H1 (cell line): ENCODE measurements around the gene PTX4. TPM values are rescaled to one million over a fixed set of nuclear protein-coding genes. Genes with fewer than 3 reads are reported as not detected.

Experiments used
- CTCF ChIA-PET: fragments of 300-600 bp; sonication (Branson Sonifier 250); formaldehyde crosslinking; loops from one replicate; lab custom pipeline; 2021; ENCODE audit not compliant: partially characterized antibody; lab: Charles Lee
- POLR2A ChIA-PET: fragments of 300-600 bp; sonication (Branson Sonifier 250); formaldehyde crosslinking; loops from one replicate; lab custom pipeline; 2021; ENCODE audit warnings: inconsistent platforms; ENCODE audit not compliant: partially characterized antibody; lab: Charles Lee
- DNase-seq, 2 experiments: peaks; one replicate each; pipeline versions ENCODE4 v3.0.0 to v3.0.0-alpha.2; 2010 to 2022; ENCODE audit warnings: low spot score in 2 of 2, low read depth in 1 of 2, mixed read lengths in 1 of 2
- FAIRE-seq: peaks from 2 replicates; lab custom pipeline; 2011; peaks lifted over from hg19 to GRCh38; lab: Jason Lieb, UNC
- H2AFZ ChIP-seq: 2 replicates; pipeline ENCODE4 v1.8.1; 2012; ENCODE audit warnings: low read length, inconsistent platforms
- H2AK5ac ChIP-seq: 2 replicates; pipeline ENCODE4 v1.6.1; 2013; ENCODE audit warnings: low read depth, low read length
- H2BK120ac ChIP-seq: replicated peaks from 2 replicates; pipeline ENCODE3; 2013; ENCODE audit warnings: low read depth, low read length, inconsistent platforms
- H2BK12ac ChIP-seq: 2 replicates; pipeline ENCODE4 v1.6.1; 2013; ENCODE audit warnings: low read depth, low read length
- H2BK15ac ChIP-seq: 2 replicates; pipeline ENCODE4 v1.6.1; 2013; ENCODE audit warnings: low read length
- H2BK20ac ChIP-seq: 2 replicates; pipeline ENCODE4 v1.6.1; 2013; ENCODE audit warnings: low read length
- H2BK5ac ChIP-seq: 2 replicates; pipeline ENCODE4 v1.6.1; 2013; ENCODE audit warnings: low read depth, low read length
- H3K14ac ChIP-seq: 2 replicates; pipeline ENCODE4 v1.6.1; 2013; ENCODE audit warnings: inconsistent platforms; ENCODE audit not compliant: insufficient read length
- H3K18ac ChIP-seq: 2 replicates; pipeline ENCODE4 v1.6.1; 2013; ENCODE audit warnings: low read length; ENCODE audit errors: extremely low read depth
- H3K23ac ChIP-seq: 2 replicates; pipeline ENCODE4 v1.6.1; 2013; ENCODE audit warnings: inconsistent platforms; ENCODE audit not compliant: insufficient read length
- H3K23me2 ChIP-seq: 2 replicates; pipeline ENCODE4 v1.6.1; 2013; ENCODE audit warnings: low read depth, low read length
- H3K27ac ChIP-seq: 2 replicates; pipeline ENCODE4 v1.6.1; 2011; ENCODE audit warnings: low read depth, low read length, inconsistent platforms
- H3K27me3 ChIP-seq, 4 experiments: replicated peaks in 1 of 4; 1 replicate in 1 of 4; 2 replicates in 3 of 4; pipeline versions ENCODE4 v1.6.1 to v1.8.1; 2011 to 2013; ENCODE audit warnings: low read length in 3 of 4, mild to moderate bottlenecking in 3 of 4, inconsistent platforms in 2 of 4, mixed read lengths in 2 of 4, moderate library complexity in 1 of 4; ENCODE audit not compliant: control insufficient read depth in 3 of 4, insufficient read depth in 3 of 4; ENCODE audit errors: extremely low read depth in 1 of 4
- H3K36me3 ChIP-seq, 4 experiments: 2 replicates each; pipeline versions ENCODE4 v1.6.1 to v1.8.1; 2011 to 2013; ENCODE audit warnings: mild to moderate bottlenecking in 4 of 4, low read length in 3 of 4, moderate library complexity in 2 of 4, control low read depth in 1 of 4, inconsistent platforms in 1 of 4; ENCODE audit not compliant: insufficient read depth in 4 of 4, control insufficient read depth in 2 of 4
- H3K4ac ChIP-seq: replicated peaks from 2 replicates; pipeline ENCODE3; 2013; ENCODE audit warnings: low read length, low read depth, mixed read lengths, inconsistent platforms; ENCODE audit not compliant: insufficient read length
- H3K4me1 ChIP-seq, 4 experiments: replicated peaks in 1 of 4; 1 replicate in 1 of 4; 2 replicates in 3 of 4; pipeline versions ENCODE4 v1.6.1 to v1.8.1; 2011 to 2013; ENCODE audit warnings: low read length in 3 of 4, inconsistent platforms in 2 of 4, mixed read lengths in 1 of 4; ENCODE audit not compliant: insufficient read depth in 4 of 4, control insufficient read depth in 3 of 4
- H3K4me2 ChIP-seq, 2 experiments: 2 replicates each; pipeline versions ENCODE4 v1.6.1 to v1.8.1; 2011 to 2013; ENCODE audit warnings: low read depth in 2 of 2, low read length in 2 of 2, control low read depth in 1 of 2, inconsistent platforms in 1 of 2, mild to moderate bottlenecking in 1 of 2; ENCODE audit not compliant: insufficient read depth in 1 of 2
- H3K4me3 ChIP-seq, 4 experiments: fragments of 200-600, 300-600 bp in 1 of 4; sonication (generic), shearing (Covaris generic), sonication (Bioruptor Twin) in 1 of 4; 2 replicates each; pipeline versions ENCODE4 v1.5.1 to v1.8.1; 2011 to 2016; ENCODE audit warnings: low read length in 4 of 4, low read depth in 3 of 4, control low read depth in 2 of 4, inconsistent platforms in 2 of 4, mild to moderate bottlenecking in 2 of 4, mixed read lengths in 1 of 4, moderate library complexity in 1 of 4; ENCODE audit not compliant: insufficient read depth in 2 of 4; ENCODE audit errors: extremely low read depth in 1 of 4
- H3K56ac ChIP-seq: replicated peaks from 2 replicates; pipeline ENCODE3; 2013; ENCODE audit warnings: low read depth, mild to moderate bottlenecking, mixed read lengths, low read length, inconsistent platforms; ENCODE audit not compliant: insufficient read length
- H3K79me1 ChIP-seq: 2 replicates; pipeline ENCODE4 v1.6.1; 2013; ENCODE audit warnings: low read depth, low read length, control low read depth
- H3K79me2 ChIP-seq, 2 experiments: 2 replicates each; pipeline versions ENCODE4 v1.6.1 to v1.8.1; 2012 to 2013; ENCODE audit warnings: low read length in 2 of 2, mild to moderate bottlenecking in 2 of 2, inconsistent platforms in 1 of 2; ENCODE audit not compliant: insufficient read depth in 2 of 2, control insufficient read depth in 1 of 2
- H3K9ac ChIP-seq, 4 experiments: replicated peaks in 1 of 4; 1 replicate in 1 of 4; 2 replicates in 3 of 4; pipeline versions ENCODE4 v1.6.1 to v1.8.1; 2011 to 2013; ENCODE audit warnings: low read depth in 3 of 4, low read length in 3 of 4, control low read depth in 2 of 4, mild to moderate bottlenecking in 2 of 4, moderate library complexity in 2 of 4, inconsistent platforms in 1 of 4; ENCODE audit errors: extremely low read depth in 1 of 4
- H3K9me3 ChIP-seq, 2 experiments: 2 replicates each; pipeline versions ENCODE4 v1.6.1 to v1.8.1; 2012 to 2013; ENCODE audit warnings: mild to moderate bottlenecking in 2 of 2, moderate library complexity in 2 of 2, control low read depth in 1 of 2, inconsistent platforms in 1 of 2, low read depth in 1 of 2, low read length in 1 of 2, mixed read lengths in 1 of 2; ENCODE audit not compliant: insufficient read depth in 2 of 2
- H4K20me1 ChIP-seq, 2 experiments: replicated peaks in 1 of 2; 2 replicates each; pipeline versions ENCODE3 to v1.8.1; 2011 to 2013; ENCODE audit warnings: inconsistent platforms in 2 of 2, low read length in 2 of 2, mild to moderate bottlenecking in 1 of 2; ENCODE audit not compliant: insufficient read depth in 2 of 2, control insufficient read depth in 1 of 2
- H4K5ac ChIP-seq: 2 replicates; pipeline ENCODE4 v1.6.1; 2013; ENCODE audit warnings: low read length, low read depth, mixed read lengths, inconsistent platforms; ENCODE audit not compliant: insufficient read length
- H4K8ac ChIP-seq: 2 replicates; pipeline ENCODE4 v1.8.0; 2013; ENCODE audit warnings: mild to moderate bottlenecking, moderate library complexity, low read length, inconsistent platforms; ENCODE audit not compliant: insufficient read depth; ENCODE audit errors: extremely low read depth
- H4K91ac ChIP-seq: replicated peaks from 2 replicates; pipeline ENCODE3; 2013; ENCODE audit warnings: low read length, mixed read lengths, inconsistent platforms; ENCODE audit not compliant: insufficient read length
- ATF2 ChIP-seq: IDR thresholded peaks from 2 replicates; pipeline ENCODE4 v1.6.1; 2012; ENCODE audit warnings: low read length, inconsistent platforms
- ATF3 ChIP-seq: IDR thresholded peaks from 2 replicates; pipeline ENCODE4 v1.6.1; 2011; ENCODE audit warnings: low read depth, mild to moderate bottlenecking, low read length; ENCODE audit not compliant: insufficient read depth
- POU5F1 ChIP-seq: IDR thresholded peaks from 2 replicates; pipeline ENCODE4 v1.6.1; 2011; ENCODE audit warnings: low read depth, mild to moderate bottlenecking, low read length, moderate library complexity
- SUZ12 ChIP-seq: fragments of 200-600 bp; sonication (generic); IDR thresholded peaks from 2 replicates; pipeline ENCODE4 v1.6.1; 2012; ENCODE audit warnings: mild to moderate bottlenecking, inconsistent platforms, low read length, moderate library complexity, mixed read lengths
- TBP ChIP-seq: IDR thresholded peaks from 2 replicates; pipeline ENCODE4 v1.6.1; 2011; ENCODE audit warnings: low read depth, low read length, improper control_type of control experiment
- TEAD4 ChIP-seq: IDR thresholded peaks from 2 replicates; pipeline ENCODE4 v1.6.1; 2012; ENCODE audit warnings: low read depth, low read length, inconsistent platforms, mixed read lengths
- WGBS, 2 experiments: shearing (Covaris generic) in 1 of 2; methylation state at CpG; one replicate each; pipeline versions ENCODE4 v1.1.6 to v1.1.7; 2013 to 2015; ENCODE audit warnings: low lambda C conversion rate in 2 of 2, mixed read lengths in 2 of 2, inconsistent platforms in 1 of 2, low coverage in 1 of 2, missing lambda C conversion rate in 1 of 2; ENCODE audit not compliant: insufficient replicate concordance in 2 of 2, insufficient coverage in 1 of 2, insufficient read length in 1 of 2; ENCODE audit errors: extremely low coverage in 1 of 2, missing lambda C conversion rate in 1 of 2; 5-methylcytosine and 5-hydroxymethylcytosine counted together
- polyA plus RNA-seq, 7 experiments: library from polyadenylated mRNA; depleted of rRNA in 3 of 7; stranded (reverse) in 5 of 7; unstranded in 2 of 7; fragments of >200 nt in 5 of 7; fragments of 200-250 nt in 2 of 7; gene quantifications; 1 replicate in 5 of 7; 2 replicates in 1 of 7; 4 replicates in 1 of 7; pipeline versions ENCODE4 v1.2.1 to v1.2.3, GENCODE V29; 2011 to 2013; ENCODE audit warnings: missing spikeins in 2 of 7, mixed read lengths in 2 of 7
- total RNA-seq: library from RNA; stranded (reverse); fragmentation: NEBNext Ultra II Directional; extraction: Animal tissue kit (Norgen Biotek cat#: 25700); gene quantifications from 2 replicates; pipeline ENCODE4 v1.2.1, GENCODE V29; 2021
- TF ChIP-seq, protein P1 (sequence below), 3 experiments: IDR thresholded peaks; 1 replicate in 2 of 3; 2 replicates in 1 of 3; pipeline versions ENCODE4 v1.5.1 to v1.6.1; 2011; ENCODE audit warnings: low read length in 3 of 3, mild to moderate bottlenecking in 3 of 3, inconsistent platforms in 2 of 3, low read depth in 1 of 3, moderate library complexity in 1 of 3; ENCODE audit not compliant: insufficient read depth in 1 of 3; ENCODE audit errors: control extremely low read depth in 1 of 3

PTX4 gene
- total and polyA plus RNA-seq, 2 of the 8 experiments (the other 6 are each of a cell fraction or from before 2014, with no cell fraction given): not detected

DNA sequence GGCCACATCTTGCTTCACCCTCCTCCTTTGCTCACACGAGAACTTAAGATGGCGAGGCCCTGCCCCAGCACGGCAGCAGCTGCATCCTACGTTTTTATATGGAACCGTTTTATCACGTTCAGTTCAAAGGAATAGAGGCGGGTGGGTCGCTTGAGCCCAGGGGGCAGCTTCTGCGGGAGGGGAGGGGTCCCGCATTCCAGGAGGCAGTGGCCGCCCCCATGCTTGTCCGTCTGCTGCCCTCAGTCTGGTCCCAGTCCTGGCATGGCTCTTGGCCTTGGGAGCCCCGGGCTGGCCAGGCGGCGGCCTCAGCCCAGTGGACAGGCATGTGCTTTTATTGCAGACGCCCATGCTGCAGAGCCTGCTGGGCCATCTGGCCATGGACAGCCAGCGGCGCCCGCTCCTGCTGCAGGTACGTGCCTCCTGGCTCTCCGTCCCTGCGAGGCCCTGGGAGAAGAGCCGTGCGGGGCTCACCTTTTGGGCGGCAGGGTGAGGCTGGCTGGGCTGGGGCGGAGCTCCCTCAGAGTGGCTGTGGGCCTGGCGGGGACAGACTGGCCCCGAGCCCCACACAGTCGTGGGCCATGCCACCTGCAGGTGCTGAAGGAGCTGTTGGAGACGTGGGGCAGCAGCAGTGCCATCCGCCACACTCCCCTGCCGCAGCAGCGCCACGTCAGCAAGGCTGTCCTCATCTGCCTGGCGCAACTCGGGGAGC, 11.2 kb upstream of the PTX4 start:
- Histone ChIP-seq H2AFZ (no peak overlapping the region), H3K14ac (no peak overlapping the region), H4K20me1 (peaks cover 2 to 7% of the 10 kb centered on the region in 2 experiments), H4K8ac (no peak overlapping the region), H3K9me3 (no peaks in the 10 kb centered on the region), H3K23ac (no peak overlapping the region), H3K23me2 (no peaks in the 10 kb centered on the region), H2BK120ac (no peak overlapping the region), H3K27ac (no peak overlapping the region), H3K27me3 (no peaks in the 10 kb centered on the region), H3K4me2 (no peak overlapping the region), H3K4ac (no peak overlapping the region), H3K4me1 (no peaks in the 10 kb centered on the region), H4K91ac (no peak overlapping the region), H2BK12ac (no peak overlapping the region), H2BK15ac (no peak overlapping the region), H3K36me3 (peaks cover 14 to 77% (median 35%) of the 10 kb centered on the region in 4 experiments), H3K4me3 (no peak overlapping the region), H3K79me1 (no peaks in the 10 kb centered on the region; the same call in 1 of the 2 replicates), H3K18ac (no peak overlapping the region), H4K5ac (no peak overlapping the region), H2BK5ac (no peak overlapping the region), H2AK5ac (no peak overlapping the region), H3K9ac (no peak overlapping the region), H3K79me2 (peaks cover 0 to 1% of the 10 kb centered on the region in 2 experiments; a peak in 1 of 4 replicates), H2BK20ac (no peak overlapping the region), H3K56ac (no peak overlapping the region)
- FAIRE-seq (no peak), DNase-seq (no peak)
- ChIA-PET POLR2A (interaction anchor here (16.8 kb wide), 1 partner anchor 11 kb away, joined by 175 read pairs; no protein-coding TSS in a partner anchor), CTCF (no interaction called here)
- WGBS, 2 experiments: 91% methylated on average over 34 of the region's 36 CpGs; no CpG with 5 or more reads in 1 of the 2 experiments
- TF ChIP-seq SUZ12: no peak
- no peak for TF ChIP-seq TBP
- TF ChIP-seq, protein P1, sequence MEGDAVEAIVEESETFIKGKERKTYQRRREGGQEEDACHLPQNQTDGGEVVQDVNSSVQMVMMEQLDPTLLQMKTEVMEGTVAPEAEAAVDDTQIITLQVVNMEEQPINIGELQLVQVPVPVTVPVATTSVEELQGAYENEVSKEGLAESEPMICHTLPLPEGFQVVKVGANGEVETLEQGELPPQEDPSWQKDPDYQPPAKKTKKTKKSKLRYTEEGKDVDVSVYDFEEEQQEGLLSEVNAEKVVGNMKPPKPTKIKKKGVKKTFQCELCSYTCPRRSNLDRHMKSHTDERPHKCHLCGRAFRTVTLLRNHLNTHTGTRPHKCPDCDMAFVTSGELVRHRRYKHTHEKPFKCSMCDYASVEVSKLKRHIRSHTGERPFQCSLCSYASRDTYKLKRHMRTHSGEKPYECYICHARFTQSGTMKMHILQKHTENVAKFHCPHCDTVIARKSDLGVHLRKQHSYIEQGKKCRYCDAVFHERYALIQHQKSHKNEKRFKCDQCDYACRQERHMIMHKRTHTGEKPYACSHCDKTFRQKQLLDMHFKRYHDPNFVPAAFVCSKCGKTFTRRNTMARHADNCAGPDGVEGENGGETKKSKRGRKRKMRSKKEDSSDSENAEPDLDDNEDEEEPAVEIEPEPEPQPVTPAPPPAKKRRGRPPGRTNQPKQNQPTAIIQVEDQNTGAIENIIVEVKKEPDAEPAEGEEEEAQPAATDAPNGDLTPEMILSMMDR (IDR thresholded peaks at IDR 0.05; ENCODE audit: control extremely low read depth in 1 of 3, insufficient read depth in 1 of 3, low read depth in 1 of 3, low read length in 3 of 3): no peak
- no peak for TF ChIP-seq ATF2
- no peak for TF ChIP-seq ATF3
- no peak for TF ChIP-seq POU5F1
- TF ChIP-seq TEAD4: no peak
